ENCODE data around the gene MMP24.

DNA sequence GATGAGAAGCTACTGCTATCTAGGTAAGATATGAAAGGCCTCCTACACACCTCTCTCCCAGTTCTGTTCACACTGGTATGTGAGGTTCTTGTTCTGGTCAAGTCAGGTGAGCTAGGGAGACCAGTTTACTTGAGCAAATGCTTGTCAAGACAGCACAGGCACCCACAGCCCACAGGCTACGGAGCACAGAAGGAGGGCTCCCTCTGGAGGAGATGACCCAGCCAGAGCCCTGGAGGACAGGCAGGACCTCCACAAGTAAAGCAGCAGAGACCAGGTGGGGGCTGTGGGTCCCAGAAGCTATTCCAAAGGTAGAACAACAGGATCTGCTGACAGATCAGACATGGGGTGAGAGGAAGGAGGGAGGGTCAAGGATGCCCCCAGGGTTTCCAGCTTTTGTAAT, 38.3 kb downstream of the MMP24 start:
- TF ChIP-seq, protein P1, sequence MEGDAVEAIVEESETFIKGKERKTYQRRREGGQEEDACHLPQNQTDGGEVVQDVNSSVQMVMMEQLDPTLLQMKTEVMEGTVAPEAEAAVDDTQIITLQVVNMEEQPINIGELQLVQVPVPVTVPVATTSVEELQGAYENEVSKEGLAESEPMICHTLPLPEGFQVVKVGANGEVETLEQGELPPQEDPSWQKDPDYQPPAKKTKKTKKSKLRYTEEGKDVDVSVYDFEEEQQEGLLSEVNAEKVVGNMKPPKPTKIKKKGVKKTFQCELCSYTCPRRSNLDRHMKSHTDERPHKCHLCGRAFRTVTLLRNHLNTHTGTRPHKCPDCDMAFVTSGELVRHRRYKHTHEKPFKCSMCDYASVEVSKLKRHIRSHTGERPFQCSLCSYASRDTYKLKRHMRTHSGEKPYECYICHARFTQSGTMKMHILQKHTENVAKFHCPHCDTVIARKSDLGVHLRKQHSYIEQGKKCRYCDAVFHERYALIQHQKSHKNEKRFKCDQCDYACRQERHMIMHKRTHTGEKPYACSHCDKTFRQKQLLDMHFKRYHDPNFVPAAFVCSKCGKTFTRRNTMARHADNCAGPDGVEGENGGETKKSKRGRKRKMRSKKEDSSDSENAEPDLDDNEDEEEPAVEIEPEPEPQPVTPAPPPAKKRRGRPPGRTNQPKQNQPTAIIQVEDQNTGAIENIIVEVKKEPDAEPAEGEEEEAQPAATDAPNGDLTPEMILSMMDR (IDR thresholded peaks at IDR 0.05) = peak in 2 of 4 donors; percentile 8 to 14
- TF ChIP-seq POLR2A (IDR thresholded peaks at IDR 0.05) = no peak

Data from right lobe of liver (tissue), 4 donors.